ENCODE results near the gene PPP1R1A. TPM values are rescaled to one million over a fixed set of nuclear protein-coding genes. Genes with fewer than 3 reads are reported as not detected.

Gene PPP1R1A
- total and polyA plus RNA-seq, 9 of the 15 experiments (the other 6 are each of a cell fraction or from before 2014, with no cell fraction given) = not detected

GRCh38 chr12:54628186-54628846 is 39.9 kb upstream of the PPP1R1A start:
- in situ Hi-C loops (cut with MboI) = no loop called here
- 0% methylated on average over 3 of the region's 3 CpGs for WGBS (ENCODE audit: insufficient coverage, low coverage, missing lambda C conversion rate)
- no peak for FAIRE-seq

More at GRCh38 chr12:54628186-54628846, 39.9 kb upstream of the PPP1R1A start:
- Histone ChIP-seq H3K27me3 (ENCODE audit: control insufficient read depth in 2 of 2, insufficient read depth in 2 of 2, low read length in 2 of 2) (peaks cover 0 to 13% of the 10 kb centered on the region in 2 experiments; a peak in 2 of 5 replicates), H3K4me2 (ENCODE audit: insufficient read depth, low read length) (no peak overlapping the region), H3K9me1 (ENCODE audit: control insufficient read depth, insufficient read depth, low read length) (no peaks in the 10 kb centered on the region), H3K4me3 (no peak overlapping the region), H2AFZ (ENCODE audit: low read depth, low read length) (no peak overlapping the region), H3K79me2 (ENCODE audit: control insufficient read depth, insufficient read depth, low read length) (no peaks in the 10 kb centered on the region), H3K36me3 (ENCODE audit: control insufficient read depth, insufficient read depth, low read length) (no peaks in the 10 kb centered on the region), H4K20me1 (replicated peaks; ENCODE audit: control insufficient read depth, insufficient read depth, low read length) (no peaks in the 10 kb centered on the region), H3K9me3 (replicated peaks; ENCODE audit: control insufficient read depth, insufficient read depth, low read depth, low read length) (no peaks in the 10 kb centered on the region), H3K9ac (ENCODE audit: insufficient read depth in 1 of 2, low read depth in 2 of 2, low read length in 2 of 2) (no peak overlapping the region), H3K4me1 (replicated peaks in 1 of 2; ENCODE audit: control insufficient read depth in 2 of 2, insufficient read depth in 2 of 2, low read length in 2 of 2) (no peaks in the 10 kb centered on the region), H3K27ac (ENCODE audit: extremely low read depth, low read depth, low read length) (no peak overlapping the region)
- intact Hi-C loops (cut with micrococcal nuclease) = no loop called here
- ATAC-seq (no peak), DNase-seq (ENCODE audit: extremely low read depth in 1 of 4, low spot score in 3 of 4) (no peak)
- TF ChIP-seq TARDBP (IDR thresholded peaks at IDR 0.05) (no peak), MBD2 (IDR thresholded peaks at IDR 0.05; ENCODE audit: borderline replicate concordance, low read depth) (no peak), CHCHD3 (CRISPR knock-in tag; IDR thresholded peaks at IDR 0.05) (no peak), GATA2 (CRISPR knock-in tag; IDR thresholded peaks at IDR 0.05) (no peak), KAT2B (IDR thresholded peaks at IDR 0.05; ENCODE audit: low read depth, low read length) (no peak), SMAD3 (CRISPR knock-in tag; conservative IDR thresholded peaks at IDR 0.05) (no peak), MCM3 (IDR thresholded peaks at IDR 0.05) (no peak), TGIF2 (CRISPR knock-in tag; IDR thresholded peaks at IDR 0.05) (no peak), BRF2 (IDR thresholded peaks at IDR 0.05; ENCODE audit: borderline replicate concordance, insufficient read depth, insufficient read length) (no peak), SIN3B (IDR thresholded peaks at IDR 0.05; ENCODE audit: low read depth) (no peak), HCFC1 (IDR thresholded peaks at IDR 0.05; ENCODE audit: low read depth, low read length) (no peak)
- BruUV-seq (replicated peaks) = no TSS peak
- CTCF ChIA-PET (ENCODE audit: low intra/inter-chr PET ratio) = no interaction called here
- POLR2A ChIA-PET = no interaction called here
